GM12874 (cell line): ENCODE data around the gene ALPP.

Experiments used
- TF ChIP-seq, protein P1 (sequence below): IDR thresholded peaks from 2 replicates; pipeline ENCODE4 v1.5.1; 2011; ENCODE audit warnings: low read depth, mild to moderate bottlenecking, control low read depth, low read length, moderate library complexity; ENCODE audit not compliant: insufficient read depth

Gene ALPP

DNA sequence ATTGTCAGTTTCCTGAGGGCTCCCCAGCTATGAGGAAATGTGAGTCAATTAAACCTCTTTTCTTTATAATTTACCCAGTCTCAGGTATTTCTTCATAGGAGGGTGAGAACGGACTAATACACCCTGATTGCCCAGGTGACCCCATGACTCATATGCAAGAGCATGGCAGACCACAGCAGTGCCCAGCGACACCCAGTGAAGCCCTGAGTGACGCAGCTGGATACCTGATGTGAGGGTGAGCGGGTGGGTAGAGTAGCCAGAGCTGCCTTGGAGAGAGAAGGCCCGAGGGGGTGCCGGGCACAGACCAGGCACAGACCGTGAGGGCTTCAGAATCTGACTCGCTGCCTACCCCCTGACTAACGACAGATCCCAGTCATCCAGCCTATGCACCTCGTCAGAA lies 43.5 kb downstream of the ALPP start:
- TF ChIP-seq, protein P1, sequence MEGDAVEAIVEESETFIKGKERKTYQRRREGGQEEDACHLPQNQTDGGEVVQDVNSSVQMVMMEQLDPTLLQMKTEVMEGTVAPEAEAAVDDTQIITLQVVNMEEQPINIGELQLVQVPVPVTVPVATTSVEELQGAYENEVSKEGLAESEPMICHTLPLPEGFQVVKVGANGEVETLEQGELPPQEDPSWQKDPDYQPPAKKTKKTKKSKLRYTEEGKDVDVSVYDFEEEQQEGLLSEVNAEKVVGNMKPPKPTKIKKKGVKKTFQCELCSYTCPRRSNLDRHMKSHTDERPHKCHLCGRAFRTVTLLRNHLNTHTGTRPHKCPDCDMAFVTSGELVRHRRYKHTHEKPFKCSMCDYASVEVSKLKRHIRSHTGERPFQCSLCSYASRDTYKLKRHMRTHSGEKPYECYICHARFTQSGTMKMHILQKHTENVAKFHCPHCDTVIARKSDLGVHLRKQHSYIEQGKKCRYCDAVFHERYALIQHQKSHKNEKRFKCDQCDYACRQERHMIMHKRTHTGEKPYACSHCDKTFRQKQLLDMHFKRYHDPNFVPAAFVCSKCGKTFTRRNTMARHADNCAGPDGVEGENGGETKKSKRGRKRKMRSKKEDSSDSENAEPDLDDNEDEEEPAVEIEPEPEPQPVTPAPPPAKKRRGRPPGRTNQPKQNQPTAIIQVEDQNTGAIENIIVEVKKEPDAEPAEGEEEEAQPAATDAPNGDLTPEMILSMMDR = no peak

DNA sequence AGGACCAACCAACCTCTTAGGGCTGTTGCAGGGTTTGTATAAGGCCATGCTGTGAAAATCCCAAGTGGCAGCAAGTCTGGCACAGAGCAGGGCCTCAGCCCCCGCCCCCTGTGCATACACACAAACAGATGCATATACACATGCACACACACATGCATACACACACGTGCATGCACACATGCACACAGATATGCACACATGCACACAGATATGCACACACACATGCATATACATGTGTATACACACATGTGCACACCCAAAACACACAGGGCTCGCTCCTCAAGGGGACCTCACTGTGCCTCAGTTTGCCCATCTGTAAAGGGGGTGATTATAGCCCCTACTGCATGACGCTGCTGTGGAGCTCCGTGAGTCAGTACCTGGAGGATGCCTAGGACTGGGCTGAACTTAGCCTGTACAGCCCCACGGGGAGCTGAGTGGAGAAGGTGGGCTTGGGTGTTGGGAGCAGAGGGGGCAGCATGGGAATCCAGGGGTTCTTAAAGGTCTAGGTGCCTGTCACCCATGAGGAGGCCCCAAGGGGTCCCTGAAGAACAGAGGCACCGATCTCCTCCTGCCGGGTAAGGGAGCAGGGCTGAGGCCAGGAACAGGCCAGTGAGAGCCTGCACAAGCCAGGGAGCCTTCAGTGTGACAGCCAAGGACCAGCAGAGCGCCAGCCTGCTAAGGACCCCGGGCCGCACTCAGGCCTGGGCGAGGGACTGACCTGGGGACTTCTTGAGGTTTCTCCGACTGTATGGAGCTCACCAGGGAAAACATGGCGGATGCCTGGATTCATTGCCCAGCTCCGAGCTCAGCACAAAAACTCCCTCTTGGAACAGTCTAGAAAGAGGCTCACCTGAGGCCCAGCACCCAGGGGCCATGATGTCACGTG lies 53.4 kb downstream of the ALPP start:
- TF ChIP-seq, protein P1 = no peak
